Activated CD4-positive, alpha-beta T cell treated with anti-CD3 and anti-CD28 coated beads for 24 hours (primary cell): ENCODE data around the gene NFIA.
"Not testable (repeated sequence)": the region's sequence is repeated elsewhere in the genome, so short reads cannot be mapped to it uniquely, and the experiment has no call there.

Experiments used
- DNase-seq, 2 donors: peaks; one replicate each; pipeline ENCODE4 v3.0.0-alpha.2; 2020; ENCODE audit warnings: low read depth in 2 of 2

NFIA gene

DNA sequence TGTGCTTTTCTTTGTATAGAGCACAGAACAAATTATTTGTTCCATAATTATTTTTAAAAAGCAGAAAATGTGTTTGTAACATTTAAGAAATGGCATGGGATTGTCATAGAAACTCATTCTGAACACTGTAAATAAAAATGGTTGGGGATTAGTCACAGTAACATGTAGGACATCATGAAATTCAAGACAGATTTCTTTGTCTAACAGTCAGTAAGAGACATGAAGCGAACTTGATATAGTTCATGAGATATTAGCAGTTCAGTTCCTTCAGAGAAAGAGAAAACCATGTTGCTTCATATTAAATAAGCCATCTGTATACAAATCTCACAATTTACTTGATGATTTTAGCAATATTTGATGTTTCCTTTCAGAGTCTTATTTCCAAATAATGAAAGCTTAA, 19.7 kb downstream of the NFIA start:
- no peak for DNase-seq

DNA sequence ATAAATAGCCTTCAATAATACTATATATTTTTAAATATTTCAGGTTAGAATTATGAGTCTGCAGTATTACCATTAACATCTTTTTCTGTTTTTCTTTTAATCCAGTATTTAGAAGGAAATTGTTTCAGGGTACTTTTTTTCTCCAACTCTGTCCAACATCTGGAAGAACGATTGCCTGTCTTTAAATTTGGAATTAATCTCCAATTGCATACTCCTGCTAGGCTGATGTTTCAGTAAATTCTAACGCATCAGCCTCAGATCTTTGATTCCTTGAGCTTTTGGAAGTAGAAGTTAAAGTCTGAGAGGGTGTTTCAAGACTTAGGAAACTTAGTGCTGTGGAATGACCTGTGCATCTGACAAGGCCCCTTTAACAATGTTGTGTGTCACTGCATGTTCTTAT, 20.3 kb downstream of the NFIA start:
- DNase-seq, result no peak

DNA sequence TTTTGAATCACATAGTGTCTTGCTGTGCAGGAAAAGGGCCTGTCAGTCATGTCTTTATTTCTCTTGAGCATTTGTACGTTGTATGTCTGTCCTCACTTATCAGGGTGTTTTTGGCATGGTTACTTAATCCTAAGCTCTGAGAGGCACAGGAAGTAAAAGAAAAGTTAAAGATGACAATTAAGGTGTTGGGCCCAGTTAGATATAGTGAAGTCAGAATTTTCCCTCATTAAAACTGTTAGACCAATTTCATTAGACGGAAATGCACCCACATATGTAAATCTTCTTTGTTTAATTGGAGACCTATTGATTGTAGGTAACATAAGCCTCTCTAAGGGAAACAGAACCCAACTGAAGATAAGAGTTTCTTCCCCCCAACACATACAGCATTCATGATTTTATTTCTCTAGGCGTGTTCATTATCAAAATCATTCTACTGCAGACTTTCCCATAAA, 21.9 kb downstream of the NFIA start:
- no peak for DNase-seq

DNA sequence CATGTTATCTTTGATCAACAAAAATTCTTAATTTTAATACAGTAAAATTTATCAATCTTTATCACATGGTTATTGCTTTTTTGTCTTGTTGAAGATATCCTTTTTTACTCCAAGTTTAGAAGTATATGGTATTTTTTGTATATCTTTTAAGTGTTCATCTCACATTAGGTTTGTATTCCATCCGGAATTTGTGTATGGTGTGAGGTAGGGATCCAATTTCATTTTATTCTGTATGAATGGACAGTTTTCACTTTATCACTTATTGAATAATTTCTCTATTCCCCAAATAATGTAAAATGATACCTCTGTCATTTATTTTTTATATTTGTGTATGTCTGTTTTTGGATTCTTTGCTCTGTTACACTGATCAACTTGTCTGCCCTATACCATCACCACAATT, 25.3 kb downstream of the NFIA start:
- DNase-seq, result no peak

DNA sequence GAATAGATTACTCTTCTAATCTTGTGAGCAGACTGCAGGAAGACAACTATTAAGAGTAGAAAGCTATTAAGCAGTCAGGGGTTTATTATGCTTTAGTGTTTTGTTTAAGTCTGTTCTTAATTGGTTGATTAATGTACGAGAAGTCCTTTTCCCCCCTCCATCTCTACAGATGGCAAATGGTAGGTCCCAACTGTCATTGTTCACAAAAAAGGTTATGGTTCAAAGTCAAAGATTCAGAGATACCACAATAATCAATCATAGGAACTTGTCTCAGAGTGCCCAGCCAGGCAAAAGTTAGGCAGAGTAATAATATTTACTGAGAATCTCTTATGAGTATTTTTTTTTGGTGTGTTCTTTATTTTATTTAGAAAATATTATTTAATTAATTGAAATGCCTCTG, 26.8 kb downstream of the NFIA start:
- DNase-seq, result no peak

DNA sequence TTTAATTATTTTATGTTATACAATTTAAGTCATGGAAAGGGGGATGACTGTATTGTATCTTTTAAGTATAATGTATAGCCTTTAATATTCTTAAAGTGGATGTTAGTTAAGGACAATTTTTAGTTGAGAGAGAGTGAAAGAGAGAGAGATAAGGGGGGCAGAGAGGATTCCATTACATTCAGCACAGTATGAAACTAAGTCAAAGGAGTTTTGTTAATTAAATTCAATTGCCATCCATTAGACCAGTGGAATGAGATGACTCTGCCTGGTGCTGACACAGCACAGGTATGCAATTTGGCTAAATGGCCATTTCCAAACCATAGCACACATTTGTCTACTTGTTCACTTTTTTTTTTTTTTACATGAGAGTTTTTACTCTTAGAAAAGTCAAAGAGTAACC, 27.5 kb downstream of the NFIA start:
- DNase-seq, result no peak

DNA sequence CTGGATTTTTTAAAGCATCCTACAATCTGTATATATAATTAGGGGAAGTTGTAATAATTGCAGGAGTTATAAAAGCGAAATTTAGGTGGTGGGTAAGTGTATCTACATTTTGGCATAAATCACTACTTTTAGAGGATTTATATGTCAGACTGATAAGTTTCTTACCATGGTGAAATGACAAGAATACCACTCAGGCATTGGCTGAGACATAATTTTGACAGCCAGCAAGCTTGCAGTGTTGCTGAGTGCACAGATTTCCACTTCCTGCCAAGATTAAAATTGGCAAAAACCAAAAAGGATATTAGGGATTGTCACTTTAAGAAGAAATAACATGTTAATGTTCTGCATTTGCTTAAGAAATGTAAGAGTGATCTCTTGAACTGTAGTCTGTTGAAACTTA, 28.2 kb downstream of the NFIA start:
- DNase-seq, result no peak

DNA sequence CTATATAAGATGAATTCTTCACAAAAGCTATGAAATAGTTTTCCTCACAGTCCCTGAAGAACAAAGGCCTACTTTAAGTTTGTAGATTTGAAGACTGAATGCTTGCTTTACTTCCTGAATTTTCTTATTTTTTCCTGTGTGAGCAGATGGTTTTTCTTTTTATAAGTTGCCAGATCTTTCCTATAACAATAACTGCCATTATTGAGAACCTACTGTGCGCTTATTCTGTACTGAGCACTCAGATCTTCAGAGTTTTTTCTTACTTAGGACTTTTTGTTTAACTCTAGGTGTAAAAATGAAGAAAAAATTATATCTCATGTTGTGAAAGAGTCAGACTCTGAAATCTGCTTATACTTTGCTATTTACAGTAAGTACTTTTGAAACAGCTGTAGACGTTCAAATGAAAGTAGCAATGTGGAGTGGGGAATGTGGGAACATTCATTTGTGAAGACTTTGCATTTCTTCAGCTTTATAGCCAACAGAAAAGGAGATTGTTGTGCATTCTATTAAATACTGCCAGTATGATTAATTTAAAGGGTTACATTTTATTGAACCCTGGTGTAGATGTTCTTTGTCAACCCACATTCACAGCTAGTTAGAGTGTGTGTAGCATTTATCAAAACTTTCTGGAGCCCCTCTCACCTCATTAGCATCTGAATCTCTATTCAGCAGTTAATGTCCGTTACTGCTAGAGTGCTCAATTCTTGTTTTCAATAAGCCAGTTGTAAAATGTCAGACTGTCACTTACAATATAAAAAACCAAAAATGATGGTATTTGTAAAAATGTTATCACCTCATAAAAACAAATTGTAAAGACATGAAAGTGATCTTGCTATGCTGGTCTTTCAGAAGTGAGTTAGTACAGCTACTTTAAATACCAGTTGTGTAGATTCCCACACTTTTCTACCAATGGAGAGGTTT, 29.0 kb downstream of the NFIA start:
- DNase-seq, result no peak

DNA sequence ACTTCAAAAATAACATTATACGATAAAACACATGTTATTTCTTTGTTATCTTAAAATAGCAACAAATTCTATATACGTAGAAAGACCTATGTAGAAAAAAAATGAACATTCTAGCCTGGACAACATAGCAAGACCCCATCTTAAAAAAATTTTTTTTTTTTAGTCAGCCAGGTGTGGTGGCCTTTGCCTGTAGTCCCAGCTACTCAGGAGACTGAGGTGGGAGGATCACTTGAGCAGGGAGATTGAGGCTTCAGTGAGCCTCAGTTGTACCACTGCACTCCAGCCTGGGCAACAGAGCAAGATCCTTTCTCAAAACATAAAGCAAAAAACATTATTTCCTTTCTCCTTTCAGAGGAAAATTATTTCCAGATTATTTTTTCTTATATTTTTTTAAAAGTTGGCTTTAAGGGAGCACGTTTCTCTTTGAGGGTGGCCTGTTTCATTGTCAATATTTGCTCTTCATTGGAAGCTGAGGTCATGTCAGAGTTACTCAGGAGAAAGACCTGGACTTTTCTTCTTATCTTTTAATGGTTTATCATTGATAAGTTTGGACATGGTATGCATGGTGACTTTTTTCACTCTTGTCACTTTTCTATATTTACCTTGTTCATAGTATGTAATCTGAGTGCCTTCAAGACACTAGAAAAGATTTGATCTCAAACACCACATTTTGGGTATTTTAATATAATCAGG, 32.0 kb downstream of the NFIA start:
- no peak for DNase-seq

DNA sequence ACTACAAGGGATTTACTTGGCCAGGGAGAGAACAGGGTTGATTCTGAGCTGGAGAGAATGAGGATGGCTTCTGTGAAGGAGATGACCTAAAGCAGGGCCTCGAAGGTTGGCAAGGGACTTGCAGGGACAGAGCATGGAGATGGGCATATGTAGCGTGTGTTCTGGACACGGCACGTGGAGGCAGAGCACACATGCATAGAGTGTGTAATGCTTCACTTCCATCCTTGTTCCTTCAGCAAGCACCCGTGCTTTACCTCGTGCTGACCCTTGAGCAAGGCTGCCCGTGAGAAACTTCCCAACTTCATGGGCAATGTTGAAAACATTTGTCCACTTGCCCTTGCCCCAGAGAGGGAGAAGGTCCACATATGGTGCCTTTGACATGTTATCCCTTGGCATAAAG, 33.1 kb downstream of the NFIA start:
- no peak for DNase-seq

DNA sequence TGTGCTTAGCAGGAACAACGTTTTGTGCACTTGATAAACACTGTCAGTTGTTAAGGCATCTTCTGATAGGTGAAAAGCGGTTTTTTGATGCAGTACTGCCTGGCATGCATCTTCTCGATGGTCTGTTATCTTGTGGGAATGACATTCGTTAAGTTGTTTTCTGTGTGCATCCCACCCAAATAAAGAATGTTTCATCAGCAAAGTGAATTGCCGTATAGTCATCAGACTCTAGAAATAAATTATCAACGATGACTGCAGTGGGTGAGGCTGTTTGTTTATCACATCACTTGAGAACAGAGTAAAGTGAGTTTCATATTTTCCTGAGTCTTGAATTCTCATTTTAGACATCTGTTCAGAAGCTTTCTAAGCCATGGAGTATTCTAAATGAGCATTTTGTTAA, 34.1 kb downstream of the NFIA start:
- DNase-seq, result no peak

DNA sequence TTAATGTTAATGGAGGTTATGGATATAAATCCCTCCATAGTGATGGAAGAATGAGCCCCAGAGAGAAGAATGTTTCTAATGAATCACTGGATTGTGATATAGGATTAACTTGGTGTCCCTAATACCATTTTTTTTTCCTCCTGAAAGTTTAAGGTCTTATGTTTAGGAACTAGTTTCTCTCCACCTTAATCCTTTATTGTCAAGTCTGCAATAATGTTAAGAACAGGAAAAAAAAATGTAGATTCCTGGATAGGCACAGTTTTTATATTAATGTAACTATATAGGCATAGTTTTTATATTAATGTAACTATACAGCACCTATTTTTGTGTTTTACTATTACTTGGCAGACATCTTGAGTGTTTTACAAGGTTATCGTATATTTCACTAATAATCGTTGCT, 34.9 kb downstream of the NFIA start:
- no peak for DNase-seq

DNA sequence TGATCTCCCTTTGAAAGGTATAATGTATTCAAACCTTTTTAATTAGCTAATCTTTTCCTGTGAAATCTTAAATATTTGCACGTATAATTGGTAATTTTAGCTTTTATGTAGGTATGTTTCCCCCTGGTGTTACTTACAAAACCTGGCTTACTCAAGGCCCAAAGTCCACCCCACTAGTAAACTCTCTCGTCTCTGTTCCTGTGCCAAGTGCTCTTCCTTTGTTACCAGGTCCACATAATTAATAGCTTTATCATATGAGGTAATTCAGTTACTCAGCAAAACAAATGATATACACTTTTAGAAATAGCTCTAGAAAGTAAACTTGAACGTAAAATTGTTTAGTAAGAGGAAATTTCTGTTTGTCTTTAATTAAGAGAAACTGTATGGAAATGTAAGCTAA, 36.7 kb downstream of the NFIA start:
- no peak for DNase-seq

DNA sequence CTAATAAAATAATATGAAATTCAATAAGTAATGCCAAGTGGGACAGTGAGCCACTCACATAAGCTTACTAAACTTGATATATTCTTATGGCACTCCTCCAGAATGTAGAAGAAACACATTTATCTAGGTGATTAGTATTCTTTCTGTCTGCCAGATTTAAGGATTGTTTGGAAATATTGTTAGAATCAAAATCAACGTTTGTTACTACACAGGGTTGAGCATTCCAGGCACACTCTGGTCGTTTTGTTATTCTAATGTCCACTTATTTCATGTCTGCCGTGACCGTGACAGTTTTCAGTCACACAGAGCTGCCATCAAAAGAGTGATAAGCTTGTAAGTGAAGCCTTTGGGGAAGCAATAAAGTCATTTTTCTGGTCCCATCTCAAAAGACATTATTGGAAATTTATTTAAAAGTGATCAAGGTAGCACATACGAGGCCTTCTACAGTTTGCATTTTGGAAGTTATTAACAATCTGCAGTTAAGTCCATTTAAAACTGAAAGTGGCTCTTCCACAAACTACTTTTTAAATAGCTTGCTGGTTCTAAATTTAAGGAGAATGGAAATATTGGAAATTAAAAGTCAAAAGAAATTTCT, 38.0 kb downstream of the NFIA start:
- DNase-seq, result no peak

DNA sequence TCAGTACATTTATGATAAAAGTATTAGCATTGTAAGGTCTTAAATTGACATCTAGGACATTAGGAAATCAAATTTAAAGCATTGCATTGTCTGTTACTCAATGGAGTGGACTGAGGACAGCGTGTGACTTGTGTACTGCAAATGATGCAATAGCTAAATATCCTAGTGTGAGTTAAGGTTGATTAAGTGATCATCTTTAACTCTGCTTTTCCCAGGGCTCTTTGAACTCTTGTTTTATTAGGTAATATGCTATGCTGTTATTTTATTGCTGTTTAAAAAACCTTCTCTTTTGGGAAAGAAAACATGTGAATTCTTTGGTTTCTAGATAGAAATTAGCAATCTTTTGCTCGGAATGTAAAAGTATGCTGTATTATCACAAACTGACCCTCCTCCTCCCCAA, 38.6 kb downstream of the NFIA start:
- DNase-seq, result no peak

DNA sequence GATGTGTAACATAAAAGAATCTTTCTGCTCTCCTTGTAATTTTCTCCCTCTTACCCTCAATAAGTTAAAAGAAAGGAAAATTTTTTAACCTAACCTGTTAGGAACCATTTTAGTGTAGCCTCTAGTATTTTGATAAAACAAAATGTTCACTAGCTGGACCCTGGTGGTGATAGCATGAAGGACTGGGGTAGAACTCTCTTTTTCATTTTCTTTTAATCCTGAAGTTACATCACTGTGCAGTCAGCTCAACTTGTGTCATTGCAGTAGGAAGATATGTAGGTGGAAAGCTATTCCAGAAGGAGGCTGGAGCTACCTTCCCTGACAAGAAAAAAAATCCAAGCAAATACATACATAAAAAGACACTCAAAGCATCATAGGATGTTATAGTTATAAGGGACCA, 39.3 kb downstream of the NFIA start:
- no peak for DNase-seq

DNA sequence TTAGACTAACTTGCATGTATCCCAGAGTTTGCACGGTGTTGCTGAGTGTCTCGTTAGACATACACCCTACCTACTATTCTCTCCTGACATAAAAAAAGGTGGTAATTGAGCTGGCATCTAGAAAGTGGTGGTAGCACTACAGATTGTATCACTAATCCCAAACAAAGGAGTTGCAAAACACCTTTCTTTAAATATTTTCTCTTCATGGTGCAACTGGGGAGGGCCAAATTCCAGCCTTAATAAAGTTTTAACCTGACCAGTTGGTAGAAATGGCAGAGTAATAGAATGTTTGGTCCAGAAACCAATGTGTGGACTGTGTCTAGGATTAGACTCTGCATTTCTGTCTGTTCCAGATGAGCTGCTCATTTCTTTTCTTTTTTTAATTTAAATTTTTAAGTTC, 40.0 kb downstream of the NFIA start:
- no peak for DNase-seq

DNA sequence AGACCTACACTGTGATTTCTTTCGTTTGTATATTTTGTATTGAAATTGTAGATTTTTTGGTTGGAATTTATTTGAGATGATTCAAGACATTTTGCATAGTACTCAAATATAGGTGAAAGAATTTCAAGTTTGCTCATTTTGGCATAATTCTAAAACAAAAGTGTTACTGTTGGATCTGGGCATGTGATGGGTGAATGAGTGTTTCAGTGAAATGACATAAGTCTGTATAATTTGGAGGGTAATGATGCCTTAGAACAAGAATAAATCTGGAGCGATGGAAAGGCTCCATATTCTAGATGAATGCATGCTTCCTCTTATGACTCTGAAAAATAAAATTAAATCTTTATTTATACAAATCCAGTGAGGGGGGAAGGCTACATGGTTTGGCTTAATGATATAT, 41.0 kb downstream of the NFIA start:
- no peak for DNase-seq

DNA sequence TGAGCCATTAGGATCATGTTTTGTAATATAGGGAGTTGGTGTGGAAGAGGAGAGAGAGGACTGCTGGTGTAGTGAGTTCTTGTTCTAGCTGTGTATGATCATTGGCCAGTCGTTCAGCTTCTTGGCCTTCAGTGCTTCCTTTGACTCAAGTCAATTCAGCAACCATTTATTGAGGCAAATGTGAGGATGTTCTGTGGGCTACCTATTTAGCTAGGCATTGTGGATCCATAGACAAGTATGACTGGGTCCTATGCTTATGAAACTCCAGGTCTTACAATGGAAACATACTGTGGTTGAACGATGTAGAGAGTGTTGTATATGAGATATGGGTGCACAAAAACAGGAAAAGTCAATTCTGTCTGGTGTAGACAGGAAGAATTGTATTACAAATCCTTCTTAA, 41.7 kb downstream of the NFIA start:
- no peak for DNase-seq

DNA sequence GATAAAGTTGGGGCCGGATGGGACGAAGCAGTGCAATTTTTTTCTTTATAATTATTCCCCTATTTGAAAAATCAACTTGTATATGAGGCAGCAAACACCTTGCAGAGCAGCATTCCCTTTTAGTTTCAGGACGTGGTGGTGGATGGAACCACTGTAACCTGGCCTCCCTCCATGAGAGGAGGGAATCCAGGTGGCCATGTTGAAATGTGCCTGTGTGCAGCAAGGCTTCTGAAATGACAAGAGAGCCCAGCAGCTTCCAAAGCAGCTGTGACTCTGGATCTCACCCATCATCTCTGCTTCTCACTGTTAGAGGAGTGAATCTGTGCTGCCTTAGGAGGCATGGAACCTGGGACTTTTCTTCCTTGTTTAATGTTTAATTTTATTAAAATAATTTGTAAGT, 42.3 kb downstream of the NFIA start:
- DNase-seq, result no peak

DNA sequence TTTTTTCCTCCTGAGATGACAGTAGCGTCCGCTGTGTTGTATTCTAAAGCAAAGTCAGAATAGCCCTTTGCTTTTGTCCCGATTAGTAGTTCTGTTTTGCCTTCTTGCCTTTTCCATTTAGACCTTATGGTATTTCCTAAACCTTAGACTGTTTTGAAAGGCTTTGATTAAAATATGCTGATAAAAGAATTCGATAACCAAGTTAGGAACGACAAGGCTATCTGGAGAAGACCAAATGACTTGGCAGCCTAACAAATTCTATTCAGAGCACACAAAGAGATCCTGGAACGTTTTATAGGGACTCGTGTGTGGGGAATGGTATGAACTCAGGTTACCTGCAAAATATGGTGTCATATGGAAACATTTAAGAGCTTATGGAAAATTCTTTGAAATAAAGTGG, 42.9 kb downstream of the NFIA start:
- DNase-seq, result no peak

DNA sequence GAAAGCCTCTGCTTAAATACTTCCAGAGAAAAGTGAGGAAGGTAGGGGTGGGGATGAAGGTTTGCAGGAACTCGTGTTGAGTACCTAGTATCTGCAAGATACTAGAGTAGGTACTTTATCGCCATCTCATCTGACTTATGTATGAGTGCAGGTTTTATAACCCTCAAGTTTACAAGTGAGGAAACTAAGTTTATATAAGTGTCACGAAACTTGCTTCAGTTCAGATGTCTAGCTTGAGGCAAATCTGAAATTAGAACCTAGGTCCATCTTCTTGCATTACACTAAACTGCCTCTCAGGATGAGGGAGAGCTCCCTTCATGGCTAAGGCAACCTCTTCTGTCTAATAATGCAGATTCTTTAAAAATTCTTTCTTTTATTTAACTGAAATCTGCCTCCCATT, 43.5 kb downstream of the NFIA start:
- no peak for DNase-seq

DNA sequence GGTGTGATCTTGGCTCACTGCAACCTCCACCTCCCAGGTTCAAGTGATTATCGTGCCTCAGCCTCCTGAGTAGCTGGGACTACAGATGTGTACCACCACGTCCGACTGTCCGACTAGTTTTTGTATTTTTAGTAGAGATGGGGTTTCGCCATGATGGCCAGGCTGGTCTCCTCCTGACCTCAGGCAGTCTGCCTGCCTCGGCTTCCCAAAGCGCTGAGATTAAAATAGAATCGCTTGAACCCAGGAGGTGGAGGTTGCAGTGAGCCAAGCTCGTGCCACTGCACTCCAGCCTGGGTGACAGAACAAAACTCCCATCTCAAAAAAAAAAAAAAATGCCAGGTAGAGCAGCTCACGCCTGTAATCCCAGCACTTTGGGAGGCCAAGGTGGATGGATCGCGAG, 44.5 kb downstream of the NFIA start:
- DNase-seq, result not testable (repeated sequence)
